Activated CD8-positive, alpha-beta T cell treated with anti-CD3 and anti-CD28 coated beads for 36 hours (primary cell): ENCODE results near the gene UBN1. TPM values are rescaled to one million over a fixed set of nuclear protein-coding genes. Genes with fewer than 3 reads are reported as not detected.

Experiments
- ATAC-seq: fragments of 200-7000 bp; cut with Tn5 transposase; one replicate; pipeline ENCODE4 v1.10.0; 2021; ENCODE audit warnings: mild to moderate bottlenecking, moderate library complexity
- CTCF ChIA-PET: fragments of 350-600 bp; sonication (Branson Sonifier 250); formaldehyde crosslinking; loops from one replicate; lab custom pipeline; 2021; ENCODE audit warnings: antibody characterized with exemption; lab: Charles Lee
- POLR2A ChIA-PET: fragments of 350-600 bp; sonication (Branson Sonifier 250); formaldehyde crosslinking; loops from one replicate; lab custom pipeline; 2021; ENCODE audit warnings: antibody characterized with exemption; lab: Charles Lee
- DNase-seq: peaks from one replicate; pipeline ENCODE4 v3.0.0-alpha.2; 2020
- H3K27ac Mint-ChIP-seq: one replicate; pipeline ENCODE4 v1.8.0; 2021; ENCODE audit warnings: mild to moderate bottlenecking, mixed read lengths
- H3K27me3 Mint-ChIP-seq: one replicate; pipeline ENCODE4 v1.8.0; 2021; ENCODE audit warnings: mixed read lengths
- H3K36me3 Mint-ChIP-seq: one replicate; pipeline ENCODE4 v1.8.0; 2021; ENCODE audit warnings: low read depth, mixed read lengths
- H3K4me1 Mint-ChIP-seq: one replicate; pipeline ENCODE4 v1.8.0; 2021; ENCODE audit warnings: low read depth, mixed read lengths
- H3K4me3 Mint-ChIP-seq: one replicate; pipeline ENCODE4 v1.8.0; 2021; ENCODE audit warnings: mild to moderate bottlenecking, moderate library complexity, mixed read lengths
- H3K9me3 Mint-ChIP-seq: one replicate; pipeline ENCODE4 v1.8.0; 2021; ENCODE audit warnings: mixed read lengths
- CTCF ChIP-seq: fragments of 200-600 bp; IDR thresholded peaks from one replicate; pipeline ENCODE4 v1.8.0; 2022; ENCODE audit warnings: antibody characterized with exemption, mild to moderate bottlenecking
- intact Hi-C: fragments of 100-400 bp; cut with micrococcal nuclease; formaldehyde crosslinking; loops from one replicate; pipeline ENCODE4 v1.10.0; 2022
- total RNA-seq, 2 experiments: library from RNA; stranded (reverse); gene quantifications; one replicate each; pipeline ENCODE4 v1.2.3, GENCODE V29; 2021

The UBN1 gene
- total RNA-seq, 2 experiments from 2014 or later, result 25.4 to 25.6 TPM

GRCh38 chr16:4825196-4825595 is 22.1 kb upstream of the UBN1 start:
- H3K4me1 Mint-ChIP-seq, result no peaks in the 10 kb centered on the region
- H3K27me3 Mint-ChIP-seq, result no peaks in the 10 kb centered on the region
- CTCF ChIA-PET, result no interaction called here
- POLR2A ChIA-PET, result no interaction called here
- no peak for ATAC-seq
- no peak overlapping the region for H3K4me3 Mint-ChIP-seq
- peaks cover 25% of the 10 kb centered on the region for H3K36me3 Mint-ChIP-seq
- H3K27ac Mint-ChIP-seq, result no peak overlapping the region
- no peak for DNase-seq
- TF ChIP-seq CTCF, result no peak
- intact Hi-C loops, result no loop called here
- H3K9me3 Mint-ChIP-seq, result no peaks in the 10 kb centered on the region

- intact Hi-C loops, result no loop called here
These were observed 20.8 kb upstream of the UBN1 start for GRCh38 chr16:4826526-4826925.

GRCh38 chr16:4826980-4827379 is 20.3 kb upstream of the UBN1 start:
- Mint-ChIP-seq H3K4me3 (no peak overlapping the region), H3K9me3 (no peaks in the 10 kb centered on the region), H3K27ac (no peak overlapping the region), H3K27me3 (no peaks in the 10 kb centered on the region), H3K36me3 (peaks cover 31% of the 10 kb centered on the region), H3K4me1 (no peaks in the 10 kb centered on the region)
- no peak for DNase-seq
- no peak for TF ChIP-seq CTCF
- no peak for ATAC-seq
- POLR2A ChIA-PET, result interaction anchor here (0.7 to 1.3 kb wide), 2 partner anchors 9 to 58 kb away, joined by 3 read pairs; no protein-coding TSS in a partner anchor
- CTCF ChIA-PET, result no interaction called here
- intact Hi-C loops, result no loop called here

More at GRCh38 chr16:4826526-4826925, 20.8 kb upstream of the UBN1 start:
- ChIA-PET POLR2A (interaction anchor here (0.7 to 1.3 kb wide), 2 partner anchors 9 to 59 kb away, joined by 3 read pairs; no protein-coding TSS in a partner anchor), CTCF (no interaction called here)
- Mint-ChIP-seq H3K36me3 (peaks cover 32% of the 10 kb centered on the region), H3K4me1 (no peaks in the 10 kb centered on the region), H3K4me3 (no peak overlapping the region), H3K27ac (no peak overlapping the region), H3K9me3 (no peaks in the 10 kb centered on the region), H3K27me3 (no peaks in the 10 kb centered on the region)
- DNase-seq, result no peak
- TF ChIP-seq CTCF, result no peak
- ATAC-seq, result no peak

- ChIA-PET CTCF (no interaction called here), POLR2A (no interaction called here)
- no peak for TF ChIP-seq CTCF
- Mint-ChIP-seq H3K9me3 (no peaks in the 10 kb centered on the region), H3K27me3 (no peaks in the 10 kb centered on the region), H3K27ac (no peak overlapping the region), H3K4me3 (no peak overlapping the region), H3K4me1 (peaks cover 8% of the 10 kb centered on the region), H3K36me3 (peaks cover 40% of the 10 kb centered on the region)
- ATAC-seq (no peak), DNase-seq (no peak)
- intact Hi-C loops, result no loop called here
These were observed 18.5 kb upstream of the UBN1 start for GRCh38 chr16:4828567-4829321.

- no peak for TF ChIP-seq CTCF
- ChIA-PET CTCF (no interaction called here), POLR2A (no interaction called here)
- Mint-ChIP-seq H3K9me3 (no peaks in the 10 kb centered on the region), H3K27ac (no peak overlapping the region), H3K4me1 (peaks cover 12% of the 10 kb centered on the region), H3K4me3 (no peak overlapping the region), H3K27me3 (no peaks in the 10 kb centered on the region), H3K36me3 (peaks cover 36% of the 10 kb centered on the region)
- DNase-seq, result no peak
- ATAC-seq, result no peak
- intact Hi-C loops, result no loop called here
These were observed 16.9 kb upstream of the UBN1 start for GRCh38 chr16:4830408-4830807.
